Glutamatergic neuron (in vitro differentiated cells): ENCODE results near the gene BIRC5. TPM values are rescaled to one million over a fixed set of nuclear protein-coding genes. Genes with fewer than 3 reads are reported as not detected.
A peak's percentile ranks its signal among the peaks of the same experiment; 100 is the strongest.

ENCODE experiments used
- DNase-seq: peaks from one replicate; pipeline ENCODE4 v3.0.0; 2022
- H3K27ac Mint-ChIP-seq: one replicate; pipeline ENCODE4 v1.8.0; 2020; ENCODE audit warnings: mild to moderate bottlenecking, mixed read lengths, inconsistent platforms; ENCODE audit not compliant: unreplicated experiment
- H3K27me3 Mint-ChIP-seq: one replicate; pipeline ENCODE4 v1.8.0; 2020; ENCODE audit warnings: mild to moderate bottlenecking, moderate library complexity, mixed read lengths, inconsistent platforms; ENCODE audit not compliant: unreplicated experiment
- H3K36me3 Mint-ChIP-seq: one replicate; pipeline ENCODE4 v1.8.0; 2020; ENCODE audit warnings: mild to moderate bottlenecking, mixed read lengths, inconsistent platforms; ENCODE audit not compliant: unreplicated experiment
- H3K4me1 Mint-ChIP-seq: one replicate; pipeline ENCODE4 v1.8.0; 2020; ENCODE audit warnings: mild to moderate bottlenecking, low read depth, mixed read lengths, inconsistent platforms; ENCODE audit not compliant: unreplicated experiment
- H3K4me3 Mint-ChIP-seq: one replicate; pipeline ENCODE4 v1.8.0; 2020; ENCODE audit warnings: mild to moderate bottlenecking, mixed read lengths, inconsistent platforms; ENCODE audit not compliant: unreplicated experiment
- H3K9me3 Mint-ChIP-seq: one replicate; pipeline ENCODE4 v1.8.0; 2020; ENCODE audit warnings: mild to moderate bottlenecking, moderate library complexity, mixed read lengths, inconsistent platforms; ENCODE audit not compliant: unreplicated experiment
- CTCF ChIP-seq: fragments of 200-600 bp; sonication (generic); IDR thresholded peaks from one replicate; pipeline ENCODE4 v1.5.0; 2021; ENCODE audit not compliant: partially characterized antibody, unreplicated experiment
- total RNA-seq: library from RNA; stranded (reverse); fragmentation: NEBNext Ultra II Directional; extraction: Animal tissue kit (Norgen Biotek cat#: 25700); gene quantifications from one replicate; pipeline ENCODE4 v1.2.1, GENCODE V29; 2021; ENCODE audit not compliant: unreplicated experiment

Gene BIRC5
- total RNA-seq, 1 donor from 2014 or later = 14.5 TPM

GRCh38 chr17:78235885-78236284 is 21.8 kb downstream of the BIRC5 start:
- no peak for DNase-seq
- H3K9me3 Mint-ChIP-seq = peaks cover 2% of the 10 kb centered on the region
- no peaks in the 10 kb centered on the region for H3K36me3 Mint-ChIP-seq
- H3K27me3 Mint-ChIP-seq = peaks cover 3% of the 10 kb centered on the region
- no peak for TF ChIP-seq CTCF
- H3K4me3 Mint-ChIP-seq = no peak overlapping the region
- peaks cover 5% of the 10 kb centered on the region for H3K4me1 Mint-ChIP-seq
- H3K27ac Mint-ChIP-seq = no peak overlapping the region

GRCh38 chr17:78236362-78237127 is 22.5 kb downstream of the BIRC5 start:
- H3K9me3 Mint-ChIP-seq = peaks cover 3% of the 10 kb centered on the region
- H3K27ac Mint-ChIP-seq = peak overlapping the region; percentile 59
- peak overlapping the region; percentile 34 for H3K4me3 Mint-ChIP-seq

GRCh38 chr17:78237401-78238012 is 23.5 kb downstream of the BIRC5 start:
- Mint-ChIP-seq H3K36me3 (no peaks in the 10 kb centered on the region), H3K4me3 (no peak overlapping the region), H3K9me3 (peaks cover 5% of the 10 kb centered on the region), H3K27ac (no peak overlapping the region), H3K27me3 (peaks cover 3% of the 10 kb centered on the region), H3K4me1 (peaks cover 5% of the 10 kb centered on the region)
- TF ChIP-seq CTCF = no peak
- DNase-seq = peak; percentile 22

More at GRCh38 chr17:78236362-78237127, 22.5 kb downstream of the BIRC5 start:
- peaks cover 3% of the 10 kb centered on the region for H3K27me3 Mint-ChIP-seq
- H3K36me3 Mint-ChIP-seq = no peaks in the 10 kb centered on the region
- DNase-seq = peak; percentile 38
- no peak for TF ChIP-seq CTCF
- peaks cover 5% of the 10 kb centered on the region for H3K4me1 Mint-ChIP-seq

- peaks cover 3% of the 10 kb centered on the region for H3K27me3 Mint-ChIP-seq
- peak; percentile 20 for DNase-seq
- no peaks in the 10 kb centered on the region for H3K36me3 Mint-ChIP-seq
- peaks cover 5% of the 10 kb centered on the region for H3K9me3 Mint-ChIP-seq
- H3K4me1 Mint-ChIP-seq = peaks cover 5% of the 10 kb centered on the region
- no peak overlapping the region for H3K4me3 Mint-ChIP-seq
- no peak overlapping the region for H3K27ac Mint-ChIP-seq
- no peak for TF ChIP-seq CTCF
Measured at GRCh38 chr17:78238823-78239488, 24.9 kb downstream of the BIRC5 start.
